ENCODE data around the gene KIRREL3. TPM values are rescaled to one million over a fixed set of nuclear protein-coding genes. Genes with fewer than 3 reads are reported as not detected.

The KIRREL3 gene
- total RNA-seq, 1 donor = 0.45 TPM

- no peak overlapping the region for H3K4me3 ChIP-seq (ENCODE audit: low read depth, low read length)
- TF ChIP-seq CTCF (IDR thresholded peaks at IDR 0.05; ENCODE audit: insufficient read depth, low read length) = no peak
- DNase-seq (ENCODE audit: low read depth) = no peak
These were observed 591.5 kb downstream of the KIRREL3 start for GRCh38 chr11:126408901-126409619.

- no peak for TF ChIP-seq CTCF (IDR thresholded peaks at IDR 0.05; ENCODE audit: insufficient read depth, low read length)
- no peak overlapping the region for H3K4me3 ChIP-seq (ENCODE audit: low read depth, low read length)
- DNase-seq (ENCODE audit: low read depth) = no peak
These were observed 592.1 kb downstream of the KIRREL3 start for GRCh38 chr11:126408496-126408895.

GRCh38 chr11:126407682-126408288 is 592.8 kb downstream of the KIRREL3 start:
- no peak for DNase-seq (ENCODE audit: low read depth)
- H3K4me3 ChIP-seq (ENCODE audit: low read depth, low read length) = no peak overlapping the region
- no peak for TF ChIP-seq CTCF (IDR thresholded peaks at IDR 0.05; ENCODE audit: insufficient read depth, low read length)

- DNase-seq (ENCODE audit: low read depth) = no peak
- TF ChIP-seq CTCF (IDR thresholded peaks at IDR 0.05; ENCODE audit: insufficient read depth, low read length) = no peak
These were observed 593.5 kb downstream of the KIRREL3 start for GRCh38 chr11:126407101-126407521.

GRCh38 chr11:126406368-126406767 is 594.2 kb downstream of the KIRREL3 start:
- DNase-seq (ENCODE audit: low read depth) = no peak
- no peak for TF ChIP-seq CTCF (IDR thresholded peaks at IDR 0.05; ENCODE audit: insufficient read depth, low read length)
- H3K4me3 ChIP-seq (ENCODE audit: low read depth, low read length) = no peak overlapping the region

More at GRCh38 chr11:126407101-126407521, 593.5 kb downstream of the KIRREL3 start:
- H3K4me3 ChIP-seq (ENCODE audit: low read depth, low read length) = no peak overlapping the region

GRCh38 chr11:126405906-126406305 is 594.7 kb downstream of the KIRREL3 start:
- no peak for DNase-seq (ENCODE audit: low read depth)
- no peak for TF ChIP-seq CTCF (IDR thresholded peaks at IDR 0.05; ENCODE audit: insufficient read depth, low read length)
- no peak overlapping the region for H3K4me3 ChIP-seq (ENCODE audit: low read depth, low read length)
